ENCODE data around the gene SP140. TPM values are rescaled to one million over a fixed set of nuclear protein-coding genes. Genes with fewer than 3 reads are reported as not detected.

The SP140 gene
- total and polyA plus RNA-seq, 2 experiments from 2014 or later: 0.24 to 0.70 TPM

DNA sequence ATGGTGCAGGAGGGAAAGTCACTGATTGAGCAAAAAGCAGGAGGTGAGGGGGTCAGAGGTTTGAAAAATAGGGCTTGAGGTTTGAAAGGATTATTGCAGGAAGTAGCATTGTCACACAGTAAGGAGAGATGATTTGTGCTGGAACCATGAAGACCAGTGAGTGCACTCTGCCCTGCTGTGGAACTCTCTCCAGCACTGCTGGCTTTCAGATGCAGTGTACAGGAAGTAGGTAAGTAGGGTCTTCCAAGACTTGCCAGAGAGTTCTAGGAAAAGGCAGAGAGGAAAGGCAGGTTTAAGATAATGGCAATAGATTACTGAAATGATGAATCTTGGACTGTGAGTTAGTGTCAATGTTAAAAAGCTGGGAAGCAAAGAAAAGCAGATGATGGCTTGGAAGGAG, 17.0 kb upstream of the SP140 start (continued):
- TF ChIP-seq STAT1 (IDR thresholded peaks at IDR 0.05; ENCODE audit: unreplicated experiment) (no peak), CREB1 (CRISPR knock-in tag; IDR thresholded peaks at IDR 0.05; ENCODE audit: low read depth) (no peak)
- TF ChIP-seq, protein P1, sequence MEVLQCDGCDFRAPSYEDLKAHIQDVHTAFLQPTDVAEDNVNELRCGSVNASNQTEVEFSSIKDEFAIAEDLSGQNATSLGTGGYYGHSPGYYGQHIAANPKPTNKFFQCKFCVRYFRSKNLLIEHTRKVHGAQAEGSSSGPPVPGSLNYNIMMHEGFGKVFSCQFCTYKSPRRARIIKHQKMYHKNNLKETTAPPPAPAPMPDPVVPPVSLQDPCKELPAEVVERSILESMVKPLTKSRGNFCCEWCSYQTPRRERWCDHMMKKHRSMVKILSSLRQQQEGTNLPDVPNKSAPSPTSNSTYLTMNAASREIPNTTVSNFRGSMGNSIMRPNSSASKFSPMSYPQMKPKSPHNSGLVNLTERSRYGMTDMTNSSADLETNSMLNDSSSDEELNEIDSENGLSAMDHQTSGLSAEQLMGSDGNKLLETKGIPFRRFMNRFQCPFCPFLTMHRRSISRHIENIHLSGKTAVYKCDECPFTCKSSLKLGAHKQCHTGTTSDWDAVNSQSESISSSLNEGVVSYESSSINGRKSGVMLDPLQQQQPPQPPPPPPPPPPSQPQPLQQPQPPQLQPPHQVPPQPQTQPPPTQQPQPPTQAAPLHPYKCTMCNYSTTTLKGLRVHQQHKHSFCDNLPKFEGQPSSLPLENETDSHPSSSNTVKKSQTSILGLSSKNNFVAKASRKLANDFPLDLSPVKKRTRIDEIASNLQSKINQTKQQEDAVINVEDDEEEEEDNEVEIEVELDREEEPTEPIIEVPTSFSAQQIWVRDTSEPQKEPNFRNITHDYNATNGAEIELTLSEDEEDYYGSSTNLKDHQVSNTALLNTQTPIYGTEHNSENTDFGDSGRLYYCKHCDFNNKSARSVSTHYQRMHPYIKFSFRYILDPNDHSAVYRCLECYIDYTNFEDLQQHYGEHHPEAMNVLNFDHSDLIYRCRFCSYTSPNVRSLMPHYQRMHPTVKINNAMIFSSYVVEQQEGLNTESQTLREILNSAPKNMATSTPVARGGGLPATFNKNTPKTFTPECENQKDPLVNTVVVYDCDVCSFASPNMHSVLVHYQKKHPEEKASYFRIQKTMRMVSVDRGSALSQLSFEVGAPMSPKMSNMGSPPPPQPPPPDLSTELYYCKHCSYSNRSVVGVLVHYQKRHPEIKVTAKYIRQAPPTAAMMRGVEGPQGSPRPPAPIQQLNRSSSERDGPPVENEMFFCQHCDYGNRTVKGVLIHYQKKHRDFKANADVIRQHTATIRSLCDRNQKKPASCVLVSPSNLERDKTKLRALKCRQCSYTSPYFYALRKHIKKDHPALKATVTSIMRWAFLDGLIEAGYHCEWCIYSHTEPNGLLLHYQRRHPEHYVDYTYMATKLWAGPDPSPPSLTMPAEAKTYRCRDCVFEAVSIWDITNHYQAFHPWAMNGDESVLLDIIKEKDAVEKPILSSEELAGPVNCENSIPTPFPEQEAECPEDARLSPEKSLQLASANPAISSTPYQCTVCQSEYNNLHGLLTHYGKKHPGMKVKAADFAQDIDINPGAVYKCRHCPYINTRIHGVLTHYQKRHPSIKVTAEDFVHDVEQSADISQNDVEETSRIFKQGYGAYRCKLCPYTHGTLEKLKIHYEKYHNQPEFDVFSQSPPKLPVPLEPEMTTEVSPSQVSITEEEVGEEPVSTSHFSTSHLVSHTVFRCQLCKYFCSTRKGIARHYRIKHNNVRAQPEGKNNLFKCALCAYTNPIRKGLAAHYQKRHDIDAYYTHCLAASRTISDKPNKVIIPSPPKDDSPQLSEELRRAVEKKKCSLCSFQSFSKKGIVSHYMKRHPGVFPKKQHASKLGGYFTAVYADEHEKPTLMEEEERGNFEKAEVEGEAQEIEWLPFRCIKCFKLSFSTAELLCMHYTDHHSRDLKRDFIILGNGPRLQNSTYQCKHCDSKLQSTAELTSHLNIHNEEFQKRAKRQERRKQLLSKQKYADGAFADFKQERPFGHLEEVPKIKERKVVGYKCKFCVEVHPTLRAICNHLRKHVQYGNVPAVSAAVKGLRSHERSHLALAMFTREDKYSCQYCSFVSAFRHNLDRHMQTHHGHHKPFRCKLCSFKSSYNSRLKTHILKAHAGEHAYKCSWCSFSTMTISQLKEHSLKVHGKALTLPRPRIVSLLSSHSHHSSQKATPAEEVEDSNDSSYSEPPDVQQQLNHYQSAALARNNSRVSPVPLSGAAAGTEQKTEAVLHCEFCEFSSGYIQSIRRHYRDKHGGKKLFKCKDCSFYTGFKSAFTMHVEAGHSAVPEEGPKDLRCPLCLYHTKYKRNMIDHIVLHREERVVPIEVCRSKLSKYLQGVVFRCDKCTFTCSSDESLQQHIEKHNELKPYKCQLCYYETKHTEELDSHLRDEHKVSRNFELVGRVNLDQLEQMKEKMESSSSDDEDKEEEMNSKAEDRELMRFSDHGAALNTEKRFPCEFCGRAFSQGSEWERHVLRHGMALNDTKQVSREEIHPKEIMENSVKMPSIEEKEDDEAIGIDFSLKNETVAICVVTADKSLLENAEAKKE (CRISPR knock-in tag; IDR thresholded peaks at IDR 0.05): no peak

DNA sequence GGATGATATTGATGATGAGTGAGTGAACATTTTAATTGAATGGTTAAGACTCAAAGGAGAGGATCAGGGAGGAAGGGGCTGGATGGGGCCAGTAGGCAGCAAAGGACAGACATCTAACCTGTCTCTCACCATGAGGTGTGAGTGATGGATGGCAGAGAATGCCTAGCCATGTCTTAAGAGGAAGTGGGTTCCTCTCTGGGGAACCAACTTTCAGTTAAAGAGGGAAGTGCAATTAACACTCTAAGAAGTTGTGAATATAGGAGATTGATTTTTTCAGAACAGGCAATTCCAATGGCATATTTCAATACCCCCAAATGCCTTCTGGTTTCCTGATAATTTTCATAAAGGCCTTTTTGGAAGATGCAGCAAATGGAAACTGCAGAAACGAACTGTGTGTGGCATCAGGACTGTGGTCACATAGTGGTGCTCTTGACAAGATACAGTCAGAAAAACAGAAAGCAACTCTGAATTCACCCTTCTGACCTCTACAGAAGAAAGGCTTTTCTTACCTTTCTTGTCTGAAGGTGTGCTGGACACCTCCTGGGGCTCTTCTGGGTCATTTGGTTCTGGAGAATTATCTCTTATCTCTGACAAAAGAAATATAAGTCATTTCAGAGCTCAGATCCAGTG, 16.0 kb upstream of the SP140 start:
- H3F3A ChIP-seq (replicated peaks; ENCODE audit: low read depth): no peaks in the 10 kb centered on the region
- H4K20me1 ChIP-seq (replicated peaks; ENCODE audit: insufficient read depth): no peaks in the 10 kb centered on the region; the same call in 1 of the 2 replicates
- no peak overlapping the region for H3K27ac ChIP-seq (ENCODE audit: low read depth)
- H3K4me1 ChIP-seq (ENCODE audit: insufficient read depth): no peaks in the 10 kb centered on the region
- H3K4me3 ChIP-seq: no peak overlapping the region
- no peaks in the 10 kb centered on the region for H3K9me2 ChIP-seq (ENCODE audit: insufficient read depth)
- H3K79me2 ChIP-seq (replicated peaks; ENCODE audit: insufficient read depth): no peaks in the 10 kb centered on the region
- no peak for ATAC-seq
- H2AFZ ChIP-seq: no peak overlapping the region
- Mint-ChIP-seq H3K4me1 (peaks cover 1% of the 10 kb centered on the region; the same call in 1 of the 3 replicates), H3K27me3 (ENCODE audit: insufficient read depth, low read depth, poor library complexity) (peaks cover 3% of the 10 kb centered on the region), H3K36me3 (ENCODE audit: low read depth) (peaks cover 2% of the 10 kb centered on the region; the same call in 1 of the 3 replicates), H3K9me3 (no peaks in the 10 kb centered on the region), H3K27ac (no peak overlapping the region), H3K4me3 (no peak overlapping the region)
- DNase-seq (ENCODE audit: low spot score): no peak
- no peaks in the 10 kb centered on the region for H3K36me3 ChIP-seq (ENCODE audit: insufficient read depth)
- H3K27me3 ChIP-seq (ENCODE audit: insufficient read depth): no peaks in the 10 kb centered on the region
- TF ChIP-seq, protein P2, sequence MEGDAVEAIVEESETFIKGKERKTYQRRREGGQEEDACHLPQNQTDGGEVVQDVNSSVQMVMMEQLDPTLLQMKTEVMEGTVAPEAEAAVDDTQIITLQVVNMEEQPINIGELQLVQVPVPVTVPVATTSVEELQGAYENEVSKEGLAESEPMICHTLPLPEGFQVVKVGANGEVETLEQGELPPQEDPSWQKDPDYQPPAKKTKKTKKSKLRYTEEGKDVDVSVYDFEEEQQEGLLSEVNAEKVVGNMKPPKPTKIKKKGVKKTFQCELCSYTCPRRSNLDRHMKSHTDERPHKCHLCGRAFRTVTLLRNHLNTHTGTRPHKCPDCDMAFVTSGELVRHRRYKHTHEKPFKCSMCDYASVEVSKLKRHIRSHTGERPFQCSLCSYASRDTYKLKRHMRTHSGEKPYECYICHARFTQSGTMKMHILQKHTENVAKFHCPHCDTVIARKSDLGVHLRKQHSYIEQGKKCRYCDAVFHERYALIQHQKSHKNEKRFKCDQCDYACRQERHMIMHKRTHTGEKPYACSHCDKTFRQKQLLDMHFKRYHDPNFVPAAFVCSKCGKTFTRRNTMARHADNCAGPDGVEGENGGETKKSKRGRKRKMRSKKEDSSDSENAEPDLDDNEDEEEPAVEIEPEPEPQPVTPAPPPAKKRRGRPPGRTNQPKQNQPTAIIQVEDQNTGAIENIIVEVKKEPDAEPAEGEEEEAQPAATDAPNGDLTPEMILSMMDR (conservative IDR thresholded peaks at IDR 0.05; ENCODE audit: low read depth in 2 of 2): no peak
- H3K4me2 ChIP-seq: no peak overlapping the region

All from GM23338 (cell line).